ENCODE data around the gene SRSF8.
"Not testable (repeated sequence)": the region's sequence is repeated elsewhere in the genome, so short reads cannot be mapped to it uniquely, and the experiment has no call there.

The SRSF8 gene

GRCh38 chr11:95098826-95099225, 32.1 kb downstream of the SRSF8 start:
- no peak for DNase-seq

GRCh38 chr11:95100191-95100648, 33.5 kb downstream of the SRSF8 start:
- DNase-seq: no peak

GRCh38 chr11:95100856-95101507, 34.3 kb downstream of the SRSF8 start:
- DNase-seq: no peak

GRCh38 chr11:95101935-95102334, 35.2 kb downstream of the SRSF8 start:
- no peak for DNase-seq

DNA sequence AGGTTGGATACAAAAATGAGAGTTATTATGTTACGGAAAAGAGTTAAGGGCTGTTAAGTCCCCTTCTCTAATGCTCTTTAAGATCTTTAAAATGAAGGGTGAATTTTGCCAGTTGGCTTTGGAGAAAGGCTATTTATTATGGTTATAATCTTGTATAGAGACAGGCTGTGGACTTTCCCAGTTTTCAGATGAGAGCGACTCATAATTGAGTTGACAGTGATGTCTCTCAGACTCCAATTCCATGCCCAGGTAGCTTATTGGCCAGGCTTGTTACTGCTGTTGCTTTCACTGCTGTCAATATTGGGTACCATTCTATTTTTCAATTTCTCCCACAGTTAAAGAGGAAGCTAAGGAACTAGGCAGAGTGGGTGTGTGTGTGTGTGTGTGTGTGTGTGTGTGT, 36.0 kb downstream of the SRSF8 start:
- peak; percentile 25 to 27 for DNase-seq

GRCh38 chr11:95103701-95104100, 37.0 kb downstream of the SRSF8 start:
- no peak for DNase-seq

- no peak for DNase-seq
Measured at GRCh38 chr11:95104121-95104830, 37.6 kb downstream of the SRSF8 start.

DNA sequence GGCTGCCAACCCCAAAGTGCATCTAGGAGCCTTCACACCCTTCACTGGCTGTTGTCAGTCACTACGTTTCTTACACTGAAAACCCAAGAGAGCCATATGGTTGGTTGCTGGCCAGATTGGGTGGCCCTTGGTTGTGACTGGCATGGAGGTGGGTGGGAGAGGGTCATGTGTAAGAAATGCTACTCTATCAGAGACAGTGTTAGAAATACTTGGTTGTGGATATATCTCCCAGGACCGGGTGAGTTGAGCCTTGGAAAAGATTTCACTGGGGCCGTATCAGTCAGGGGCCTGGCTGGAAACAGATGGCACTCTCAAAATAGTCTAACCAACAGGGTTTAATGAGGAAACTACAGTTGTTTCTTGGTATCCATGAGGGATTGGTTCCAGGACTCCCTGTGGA, 38.1 kb downstream of the SRSF8 start:
- no peak for DNase-seq

GRCh38 chr11:95108159-95108611, 41.5 kb downstream of the SRSF8 start:
- peak; percentile 20 to 24 for DNase-seq

- no peak for DNase-seq
Measured at GRCh38 chr11:95108671-95109551, 42.2 kb downstream of the SRSF8 start.

- DNase-seq: not testable (repeated sequence)
Measured at GRCh38 chr11:95111471-95111870, 44.8 kb downstream of the SRSF8 start.

GRCh38 chr11:95111923-95112540, 45.3 kb downstream of the SRSF8 start:
- no peak for DNase-seq

DNA sequence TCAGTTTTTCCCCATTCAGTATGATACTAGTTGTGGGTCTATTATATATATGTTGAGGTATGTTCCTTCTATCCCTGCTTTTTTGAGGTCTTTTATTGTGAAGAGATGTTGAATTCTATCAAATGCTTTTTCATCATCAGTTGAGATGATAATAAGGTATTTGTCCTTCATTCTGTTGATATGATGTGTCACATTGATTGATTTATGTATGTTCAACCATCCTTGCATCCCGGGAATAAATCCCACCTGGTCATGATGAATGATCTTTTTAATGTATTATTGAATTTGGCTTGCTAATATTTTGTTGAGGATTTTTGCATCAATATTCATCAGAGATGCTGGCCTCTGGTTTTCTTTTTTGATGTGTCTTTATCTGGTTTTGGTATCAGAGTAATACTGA, 48.9 kb downstream of the SRSF8 start:
- DNase-seq: no peak

DNA sequence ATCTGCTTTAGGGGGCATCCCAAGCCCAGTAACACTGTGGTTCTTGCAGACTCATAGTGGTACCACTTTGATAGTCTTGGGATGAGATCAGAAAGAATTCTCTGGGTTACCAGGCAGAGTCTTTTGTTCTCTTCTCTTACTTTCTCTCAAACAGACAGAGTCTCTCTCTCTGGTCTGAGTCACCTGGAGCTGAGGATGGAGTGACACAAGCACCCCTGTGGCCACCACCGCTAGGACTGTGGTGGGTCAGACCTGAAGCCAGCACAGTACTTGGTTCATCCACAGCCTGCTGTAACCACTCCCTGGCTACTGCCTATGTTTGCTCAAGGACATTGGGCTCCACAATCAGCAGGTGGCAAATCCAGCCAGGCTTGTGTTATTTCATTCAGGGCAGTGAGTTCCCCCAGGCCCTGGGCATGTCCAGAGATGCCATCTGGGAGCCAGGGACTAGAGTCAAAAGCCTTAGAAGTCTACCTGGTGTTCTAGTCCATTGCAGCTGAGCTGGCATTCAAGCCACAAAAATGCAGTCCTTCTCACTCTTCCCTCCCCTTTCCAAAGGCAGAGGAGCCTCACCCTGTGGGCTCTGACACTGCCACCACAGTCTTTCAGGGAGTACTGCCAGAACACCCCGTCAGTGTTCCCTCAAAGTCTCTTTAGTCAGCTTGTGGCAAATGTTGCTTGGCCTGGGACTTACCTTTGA, 52.8 kb downstream of the SRSF8 start:
- DNase-seq: no peak

All from inflammatory macrophage treated with lipopolysaccharide for 1 hour (primary cell).